ENCODE results near the gene CENPN.

The CENPN gene

DNA sequence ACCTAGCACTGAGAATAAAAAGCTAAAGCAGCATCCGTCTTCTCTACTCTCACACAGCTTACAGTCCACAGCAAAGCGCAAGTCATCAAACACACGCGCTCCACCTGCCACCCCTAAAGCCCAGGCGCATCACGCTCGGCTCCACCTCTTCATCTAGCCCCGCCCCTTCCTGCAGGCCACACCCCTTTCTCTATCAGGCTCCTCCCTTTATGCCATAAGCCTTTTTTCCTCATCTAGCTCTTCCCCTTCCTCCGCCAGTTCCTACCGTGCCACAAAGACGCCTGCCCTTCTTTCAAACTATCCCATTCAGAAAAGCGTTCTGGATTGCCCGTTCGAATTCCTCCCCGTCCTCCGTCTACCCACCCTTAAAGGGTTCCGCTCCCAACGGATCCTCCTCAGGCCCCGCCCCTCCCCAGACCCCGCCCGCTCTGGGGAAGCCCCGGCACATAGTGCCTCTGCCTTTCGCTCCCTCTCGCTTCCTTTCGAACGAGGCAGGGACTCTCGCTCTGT is 69.6 kb downstream of the CENPN start:
- H3K4me2 ChIP-seq (ENCODE audit: insufficient read depth, low read length, poor library complexity, severe bottlenecking), result peak overlapping the region; percentile 78
- no peaks in the 10 kb centered on the region for H3K9me3 ChIP-seq (replicated peaks in 1 of 2; ENCODE audit: control insufficient read depth in 2 of 2, insufficient read depth in 1 of 2, low read depth in 1 of 2, low read length in 2 of 2)
- H3K79me1 ChIP-seq (ENCODE audit: low read depth, low read length), result no peaks in the 10 kb centered on the region
- H2BK12ac ChIP-seq (ENCODE audit: low read length), result no peak overlapping the region
- H3K4ac ChIP-seq (ENCODE audit: low read length), result no peak overlapping the region
- peak overlapping the region; percentile 83 to 92 for H3K4me3 ChIP-seq (ENCODE audit: low read length in 2 of 2)
- H3K14ac ChIP-seq (ENCODE audit: low read length), result no peak overlapping the region
- no peak overlapping the region for H2AK5ac ChIP-seq (ENCODE audit: low read depth, low read length)
- H2BK15ac ChIP-seq (ENCODE audit: low read length), result no peak overlapping the region
- no peaks in the 10 kb centered on the region for H3K27me3 ChIP-seq (ENCODE audit: control insufficient read depth in 3 of 3, insufficient read depth in 3 of 3, low read depth in 1 of 3, low read length in 3 of 3)
- H3K9ac ChIP-seq (ENCODE audit: low read depth, low read length, poor library complexity), result peak overlapping the region; percentile 71
- H3K23ac ChIP-seq (ENCODE audit: low read depth, low read length, poor library complexity), result peak overlapping the region; percentile 98
- no CpG with 5 or more reads among the region's 27 CpGs for WGBS, 2 donors (ENCODE audit: extremely low coverage in 2 of 2, insufficient read length in 2 of 2, insufficient replicate concordance in 1 of 2)
- peak overlapping the region; percentile 45 for H2BK5ac ChIP-seq (ENCODE audit: low read length)
- DNase-seq (ENCODE audit: low spot score), result peak; percentile 88
- peak overlapping the region; percentile 72 for H3K27ac ChIP-seq (replicated peaks; ENCODE audit: low read length)
- no peak overlapping the region for H4K8ac ChIP-seq (ENCODE audit: low read depth, low read length)
- H2AFZ ChIP-seq (ENCODE audit: low read length), result peak overlapping the region; percentile 99
- no peak overlapping the region for H2BK120ac ChIP-seq (ENCODE audit: low read depth, low read length)
- peaks cover 0 to 4% of the 10 kb centered on the region in 2 donors for H3K4me1 ChIP-seq (ENCODE audit: control insufficient read depth in 2 of 2, insufficient read depth in 1 of 2, low read depth in 1 of 2, low read length in 2 of 2)
- H3K18ac ChIP-seq (ENCODE audit: low read length), result peak overlapping the region; percentile 61
- H4K91ac ChIP-seq (ENCODE audit: low read depth, low read length, poor library complexity), result no peak overlapping the region
- H3K36me3 ChIP-seq (replicated peaks in 1 of 2; ENCODE audit: control insufficient read depth in 2 of 2, insufficient read depth in 2 of 2, low read length in 2 of 2), result peaks cover 0 to 11% of the 10 kb centered on the region in 2 donors

DNA sequence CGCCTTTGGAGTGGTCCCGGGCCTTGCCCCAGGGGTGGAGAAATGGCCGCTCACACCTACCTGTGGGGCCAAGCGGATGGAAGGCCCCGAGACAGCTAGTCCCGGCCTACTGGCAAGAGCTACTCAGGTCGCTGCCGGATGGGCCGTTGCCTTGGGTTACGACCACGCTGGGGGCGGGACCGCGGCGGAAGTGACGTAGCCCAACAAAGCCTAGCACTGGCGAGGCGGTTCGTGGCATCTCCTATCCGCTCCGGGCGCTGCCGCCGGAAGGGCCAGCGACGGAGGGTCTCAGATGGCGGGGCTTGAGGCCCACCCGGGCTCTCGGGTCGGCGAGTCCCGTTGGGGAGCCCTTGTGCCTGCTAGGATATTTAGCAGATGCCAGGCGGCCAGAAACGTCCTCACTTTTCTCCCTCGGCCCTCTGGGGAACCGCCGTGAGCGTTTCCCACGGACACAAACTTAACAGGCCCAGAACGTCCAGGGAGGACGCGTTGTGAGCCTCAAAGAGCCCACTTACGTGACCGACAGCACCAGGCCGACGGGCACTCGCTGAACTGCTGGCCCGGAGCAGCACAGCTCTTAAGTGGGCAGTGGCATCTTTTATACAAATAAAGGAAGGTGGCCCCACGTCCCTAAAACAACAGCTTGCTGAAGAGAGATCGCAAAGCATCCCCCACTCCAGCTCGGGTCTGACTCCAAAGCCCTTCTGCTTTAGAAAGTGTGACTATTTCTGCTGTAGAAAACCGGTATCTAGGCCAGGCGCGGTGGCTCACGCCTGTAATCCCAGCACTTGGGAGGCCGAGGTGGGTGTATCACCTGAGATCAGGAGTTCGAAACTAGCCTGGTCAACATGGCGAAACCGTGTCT is 70.3 kb downstream of the CENPN start, which contains the start of gene C16orf46:
TSS of gene C16orf46 (minus strand) at position 163 of the 865 bp plus-strand sequence. CDS start 13,283 bp downstream, outside the sequence.
- peak within 1 kb of the TSS; percentile 86 for H2AK5ac ChIP-seq (ENCODE audit: low read depth, low read length)
- peaks cover 0 to 17% of the 10 kb centered on the region in 2 donors for H3K36me3 ChIP-seq (replicated peaks in 1 of 2; ENCODE audit: control insufficient read depth in 2 of 2, insufficient read depth in 2 of 2, low read length in 2 of 2)
- peak within 1 kb of the TSS; percentile 98 for H3K23ac ChIP-seq (ENCODE audit: low read depth, low read length, poor library complexity)
- no peaks in the 10 kb centered on the region for H3K79me1 ChIP-seq (ENCODE audit: low read depth, low read length)
- H3K27me3 ChIP-seq (ENCODE audit: control insufficient read depth in 3 of 3, insufficient read depth in 3 of 3, low read depth in 1 of 3, low read length in 3 of 3), result no peaks in the 10 kb centered on the region
- H2BK12ac ChIP-seq (ENCODE audit: low read length), result no peak within 1 kb of the TSS
- peaks cover 0 to 2% of the 10 kb centered on the region in 2 donors for H3K4me1 ChIP-seq (ENCODE audit: control insufficient read depth in 2 of 2, insufficient read depth in 1 of 2, low read depth in 1 of 2, low read length in 2 of 2)
- H2BK120ac ChIP-seq (ENCODE audit: low read depth, low read length), result no peak within 1 kb of the TSS
- peak within 1 kb of the TSS; percentile 95 for H3K9ac ChIP-seq (ENCODE audit: low read depth, low read length, poor library complexity)
- peak within 1 kb of the TSS; percentile 83 to 92 for H3K4me3 ChIP-seq (ENCODE audit: low read length in 2 of 2)
- H3K14ac ChIP-seq (ENCODE audit: low read length), result peak within 1 kb of the TSS; percentile 25
- peak within 1 kb of the TSS; percentile 86 for H4K8ac ChIP-seq (ENCODE audit: low read depth, low read length)
- H2BK5ac ChIP-seq (ENCODE audit: low read length), result peak within 1 kb of the TSS; percentile 45
- peak within 1 kb of the TSS; percentile 97 for H3K18ac ChIP-seq (ENCODE audit: low read length)
- no peak within 1 kb of the TSS for H2BK15ac ChIP-seq (ENCODE audit: low read length)
- peak within 1 kb of the TSS; percentile 86 for H3K27ac ChIP-seq (replicated peaks; ENCODE audit: low read length)
- H3K4me2 ChIP-seq (ENCODE audit: insufficient read depth, low read length, poor library complexity, severe bottlenecking), result peak within 1 kb of the TSS; percentile 78
- peak; percentile 95 for DNase-seq (ENCODE audit: low spot score)
- H3K4ac ChIP-seq (ENCODE audit: low read length), result peak within 1 kb of the TSS; percentile 86
- H3K9me3 ChIP-seq (replicated peaks in 1 of 2; ENCODE audit: control insufficient read depth in 2 of 2, insufficient read depth in 1 of 2, low read depth in 1 of 2, low read length in 2 of 2), result no peaks in the 10 kb centered on the region
- WGBS, 2 donors (ENCODE audit: extremely low coverage in 2 of 2, insufficient read length in 2 of 2, insufficient replicate concordance in 1 of 2), result no CpG with 5 or more reads among the region's 59 CpGs
- peak within 1 kb of the TSS; percentile 59 for H4K91ac ChIP-seq (ENCODE audit: low read depth, low read length, poor library complexity)
- H2AFZ ChIP-seq (ENCODE audit: low read length), result peak within 1 kb of the TSS; percentile 99

DNA sequence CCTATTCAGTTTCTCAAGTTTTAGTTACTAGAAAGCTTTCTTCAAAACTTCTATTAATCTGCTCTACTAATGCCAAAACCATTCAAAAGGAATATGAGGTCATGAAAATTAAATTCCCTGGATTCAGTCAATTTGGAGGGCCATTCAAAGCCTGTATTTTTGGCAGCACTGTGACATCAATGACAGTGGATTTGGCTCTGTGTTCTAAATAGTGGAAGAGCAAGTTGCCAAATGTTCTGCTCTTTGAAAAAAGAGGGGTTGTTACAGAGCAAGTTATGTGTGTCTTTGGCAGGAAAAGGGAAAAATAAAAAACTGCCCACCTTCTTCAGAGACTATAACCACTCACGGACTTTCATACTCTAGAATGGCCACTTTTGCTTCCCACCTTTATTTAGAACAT is 73.2 kb downstream of the CENPN start:
- WGBS, 2 donors (ENCODE audit: extremely low coverage in 2 of 2, insufficient read length in 2 of 2, insufficient replicate concordance in 1 of 2), result no CpG with 5 or more reads among the region's 1 CpG
- H4K8ac ChIP-seq (ENCODE audit: low read depth, low read length), result no peak overlapping the region

DNA sequence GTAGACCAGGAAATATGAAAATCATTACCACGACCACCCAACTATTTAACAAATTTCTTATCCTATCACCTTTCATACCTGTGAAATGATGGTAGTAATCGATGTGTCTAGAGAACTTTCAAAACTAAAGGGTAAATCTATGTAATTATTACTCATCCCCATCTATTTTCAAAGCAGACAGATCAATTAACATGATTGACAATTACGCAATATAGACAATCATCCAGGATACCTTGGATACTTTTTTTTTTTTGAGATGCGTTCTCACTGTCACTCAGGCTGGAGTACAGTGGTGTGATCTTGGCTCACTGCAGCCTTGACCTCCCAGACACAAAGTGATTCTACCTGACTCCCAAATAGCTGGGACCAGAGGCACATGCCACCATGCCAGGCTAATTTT is 74.0 kb downstream of the CENPN start:
- Histone ChIP-seq H3K4me1 (ENCODE audit: control insufficient read depth in 2 of 2, insufficient read depth in 1 of 2, low read depth in 1 of 2, low read length in 2 of 2) (no peaks in the 10 kb centered on the region), H3K9ac (ENCODE audit: low read depth, low read length, poor library complexity) (no peak overlapping the region), H2BK15ac (ENCODE audit: low read length) (no peak overlapping the region), H3K14ac (ENCODE audit: low read length) (no peak overlapping the region), H3K18ac (ENCODE audit: low read length) (no peak overlapping the region), H4K8ac (ENCODE audit: low read depth, low read length) (no peak overlapping the region), H2AFZ (ENCODE audit: low read length) (no peak overlapping the region), H3K79me1 (ENCODE audit: low read depth, low read length) (no peaks in the 10 kb centered on the region), H3K27ac (replicated peaks; ENCODE audit: low read length) (no peak overlapping the region), H3K4ac (ENCODE audit: low read length) (no peak overlapping the region), H3K27me3 (ENCODE audit: control insufficient read depth in 3 of 3, insufficient read depth in 3 of 3, low read depth in 1 of 3, low read length in 3 of 3) (no peaks in the 10 kb centered on the region), H2AK5ac (ENCODE audit: low read depth, low read length) (no peak overlapping the region), H3K9me3 (replicated peaks in 1 of 2; ENCODE audit: control insufficient read depth in 2 of 2, insufficient read depth in 1 of 2, low read depth in 1 of 2, low read length in 2 of 2) (no peaks in the 10 kb centered on the region), H4K91ac (ENCODE audit: low read depth, low read length, poor library complexity) (no peak overlapping the region), H3K4me3 (ENCODE audit: low read length in 2 of 2) (no peak overlapping the region), H3K23ac (ENCODE audit: low read depth, low read length, poor library complexity) (no peak overlapping the region), H2BK12ac (ENCODE audit: low read length) (no peak overlapping the region), H3K4me2 (ENCODE audit: insufficient read depth, low read length, poor library complexity, severe bottlenecking) (no peak overlapping the region), H2BK120ac (ENCODE audit: low read depth, low read length) (no peak overlapping the region), H2BK5ac (ENCODE audit: low read length) (no peak overlapping the region), H3K36me3 (replicated peaks in 1 of 2; ENCODE audit: control insufficient read depth in 2 of 2, insufficient read depth in 2 of 2, low read length in 2 of 2) (peaks cover 0 to 45% of the 10 kb centered on the region in 2 donors)
- DNase-seq (ENCODE audit: low spot score), result no peak
- WGBS, 2 donors (ENCODE audit: extremely low coverage in 2 of 2, insufficient read length in 2 of 2, insufficient replicate concordance in 1 of 2), result no CpG with 5 or more reads among the region's 4 CpGs

More for the DNA sequence above, 73.2 kb downstream of the CENPN start:
- no peak overlapping the region for H3K9ac ChIP-seq (ENCODE audit: low read depth, low read length, poor library complexity)
- no peak for DNase-seq (ENCODE audit: low spot score)
- H3K27me3 ChIP-seq (ENCODE audit: control insufficient read depth in 3 of 3, insufficient read depth in 3 of 3, low read depth in 1 of 3, low read length in 3 of 3), result no peaks in the 10 kb centered on the region
- H3K36me3 ChIP-seq (replicated peaks in 1 of 2; ENCODE audit: control insufficient read depth in 2 of 2, insufficient read depth in 2 of 2, low read length in 2 of 2), result peaks cover 0 to 42% of the 10 kb centered on the region in 2 donors
- no peak overlapping the region for H2AFZ ChIP-seq (ENCODE audit: low read length)
- H4K91ac ChIP-seq (ENCODE audit: low read depth, low read length, poor library complexity), result no peak overlapping the region
- no peak overlapping the region for H3K23ac ChIP-seq (ENCODE audit: low read depth, low read length, poor library complexity)
- no peak overlapping the region for H3K4ac ChIP-seq (ENCODE audit: low read length)
- H3K14ac ChIP-seq (ENCODE audit: low read length), result no peak overlapping the region
- no peak overlapping the region for H3K18ac ChIP-seq (ENCODE audit: low read length)
- H3K4me3 ChIP-seq (ENCODE audit: low read length in 2 of 2), result no peak overlapping the region
- no peak overlapping the region for H3K27ac ChIP-seq (replicated peaks; ENCODE audit: low read length)
- no peaks in the 10 kb centered on the region for H3K4me1 ChIP-seq (ENCODE audit: control insufficient read depth in 2 of 2, insufficient read depth in 1 of 2, low read depth in 1 of 2, low read length in 2 of 2)
- H3K4me2 ChIP-seq (ENCODE audit: insufficient read depth, low read length, poor library complexity, severe bottlenecking), result no peak overlapping the region
- no peak overlapping the region for H2AK5ac ChIP-seq (ENCODE audit: low read depth, low read length)
- H2BK12ac ChIP-seq (ENCODE audit: low read length), result no peak overlapping the region
- H3K9me3 ChIP-seq (replicated peaks in 1 of 2; ENCODE audit: control insufficient read depth in 2 of 2, insufficient read depth in 1 of 2, low read depth in 1 of 2, low read length in 2 of 2), result no peaks in the 10 kb centered on the region
- H2BK5ac ChIP-seq (ENCODE audit: low read length), result no peak overlapping the region
- no peak overlapping the region for H2BK15ac ChIP-seq (ENCODE audit: low read length)
- H3K79me1 ChIP-seq (ENCODE audit: low read depth, low read length), result no peaks in the 10 kb centered on the region
- H2BK120ac ChIP-seq (ENCODE audit: low read depth, low read length), result no peak overlapping the region

All from neuronal stem cell (in vitro differentiated cells).